Measurements from ENCODE around the gene ATRX.
"Not testable (repeated sequence)": the region's sequence is repeated elsewhere in the genome, so short reads cannot be mapped to it uniquely, and the experiment has no call there.

The ATRX gene

GRCh38 chrX:77691916-77692315 is 94.1 kb downstream of the ATRX start:
- Histone ChIP-seq H3K4me3 (ENCODE audit: insufficient read length, low read depth) (no peak overlapping the region), H3K4me1 (ENCODE audit: insufficient read depth, insufficient read length) (no peaks in the 10 kb centered on the region), H3K36me3 (ENCODE audit: insufficient read depth, insufficient read length, low read length) (peaks cover 32% of the 10 kb centered on the region), H3K9ac (ENCODE audit: insufficient read length, low read depth) (no peak overlapping the region), H3K9me3 (ENCODE audit: insufficient read depth, low read length) (no peaks in the 10 kb centered on the region), H3K27me3 (ENCODE audit: insufficient read depth, insufficient read length) (no peaks in the 10 kb centered on the region)
- DNase-seq (ENCODE audit: low read depth, low spot score): no peak
- TF ChIP-seq ZNF274 (IDR thresholded peaks at IDR 0.05; ENCODE audit: low read depth, low read length): no peak
- TF ChIP-seq SUZ12 (IDR thresholded peaks at IDR 0.05; ENCODE audit: extremely low read depth, insufficient read depth, insufficient read length): no peak
- TF ChIP-seq YY1 (IDR thresholded peaks at IDR 0.05; ENCODE audit: insufficient read depth, insufficient read length): no peak

- TF ChIP-seq SUZ12 (IDR thresholded peaks at IDR 0.05; ENCODE audit: extremely low read depth, insufficient read depth, insufficient read length) (no peak), YY1 (IDR thresholded peaks at IDR 0.05; ENCODE audit: insufficient read depth, insufficient read length) (no peak), ZNF274 (IDR thresholded peaks at IDR 0.05; ENCODE audit: low read depth, low read length) (no peak)
- Histone ChIP-seq H3K27me3 (ENCODE audit: insufficient read depth, insufficient read length) (no peaks in the 10 kb centered on the region), H3K4me3 (ENCODE audit: insufficient read length, low read depth) (no peak overlapping the region), H3K4me1 (ENCODE audit: insufficient read depth, insufficient read length) (no peaks in the 10 kb centered on the region), H3K9me3 (ENCODE audit: insufficient read depth, low read length) (no peaks in the 10 kb centered on the region), H3K9ac (ENCODE audit: insufficient read length, low read depth) (no peak overlapping the region), H3K36me3 (ENCODE audit: insufficient read depth, insufficient read length, low read length) (peaks cover 35% of the 10 kb centered on the region)
- no peak for DNase-seq (ENCODE audit: low read depth, low spot score)
These were observed 96.6 kb downstream of the ATRX start for GRCh38 chrX:77689376-77689775.

- H3K9ac ChIP-seq (ENCODE audit: insufficient read length, low read depth); DNase-seq (ENCODE audit: low read depth, low spot score); H3K27me3 ChIP-seq (ENCODE audit: insufficient read depth, insufficient read length); H3K4me3 ChIP-seq (ENCODE audit: insufficient read length, low read depth); H3K4me1 ChIP-seq (ENCODE audit: insufficient read depth, insufficient read length); H3K9me3 ChIP-seq (ENCODE audit: insufficient read depth, low read length): not testable (repeated sequence)
- H3K36me3 ChIP-seq (ENCODE audit: insufficient read depth, insufficient read length, low read length): peaks cover 35% of the 10 kb centered on the region
These were observed 100.3 kb downstream of the ATRX start for GRCh38 chrX:77685683-77686082.

GRCh38 chrX:77679144-77679543 is 106.9 kb downstream of the ATRX start:
- DNase-seq (ENCODE audit: low read depth, low spot score): no peak
- H3K36me3 ChIP-seq (ENCODE audit: insufficient read depth, insufficient read length, low read length): peaks cover 20% of the 10 kb centered on the region
- no peaks in the 10 kb centered on the region for H3K9me3 ChIP-seq (ENCODE audit: insufficient read depth, low read length)
- no peaks in the 10 kb centered on the region for H3K4me1 ChIP-seq (ENCODE audit: insufficient read depth, insufficient read length)
- H3K9ac ChIP-seq (ENCODE audit: insufficient read length, low read depth): no peak overlapping the region
- TF ChIP-seq SUZ12 (IDR thresholded peaks at IDR 0.05; ENCODE audit: extremely low read depth, insufficient read depth, insufficient read length) (no peak), ZNF274 (IDR thresholded peaks at IDR 0.05; ENCODE audit: low read depth, low read length) (no peak), YY1 (IDR thresholded peaks at IDR 0.05; ENCODE audit: insufficient read depth, insufficient read length) (no peak)
- H3K27me3 ChIP-seq (ENCODE audit: insufficient read depth, insufficient read length): no peaks in the 10 kb centered on the region
- no peak overlapping the region for H3K4me3 ChIP-seq (ENCODE audit: insufficient read length, low read depth)

GRCh38 chrX:77675986-77676385 is 110.0 kb downstream of the ATRX start:
- H3K9me3 ChIP-seq (ENCODE audit: insufficient read depth, low read length): no peaks in the 10 kb centered on the region
- no peak for DNase-seq (ENCODE audit: low read depth, low spot score)

GRCh38 chrX:77668391-77669237 is 117.4 kb downstream of the ATRX start:
- no peak overlapping the region for H3K9ac ChIP-seq (ENCODE audit: insufficient read length, low read depth)

More at GRCh38 chrX:77675986-77676385, 110.0 kb downstream of the ATRX start:
- TF ChIP-seq ZNF274 (IDR thresholded peaks at IDR 0.05; ENCODE audit: low read depth, low read length): no peak
- TF ChIP-seq SUZ12 (IDR thresholded peaks at IDR 0.05; ENCODE audit: extremely low read depth, insufficient read depth, insufficient read length): no peak
- TF ChIP-seq YY1 (IDR thresholded peaks at IDR 0.05; ENCODE audit: insufficient read depth, insufficient read length): no peak
- no peak overlapping the region for H3K9ac ChIP-seq (ENCODE audit: insufficient read length, low read depth)
- no peak overlapping the region for H3K4me3 ChIP-seq (ENCODE audit: insufficient read length, low read depth)
- H3K36me3 ChIP-seq (ENCODE audit: insufficient read depth, insufficient read length, low read length): peaks cover 5% of the 10 kb centered on the region
- H3K27me3 ChIP-seq (ENCODE audit: insufficient read depth, insufficient read length): no peaks in the 10 kb centered on the region
- no peaks in the 10 kb centered on the region for H3K4me1 ChIP-seq (ENCODE audit: insufficient read depth, insufficient read length)

GRCh38 chrX:77658886-77659285 is 127.1 kb downstream of the ATRX start:
- H3K9me3 ChIP-seq (ENCODE audit: insufficient read depth, low read length): no peaks in the 10 kb centered on the region
- DNase-seq (ENCODE audit: low read depth, low spot score): no peak
- TF ChIP-seq ZNF274 (IDR thresholded peaks at IDR 0.05; ENCODE audit: low read depth, low read length): no peak
- peaks cover 8% of the 10 kb centered on the region for H3K36me3 ChIP-seq (ENCODE audit: insufficient read depth, insufficient read length, low read length)
- no peaks in the 10 kb centered on the region for H3K4me1 ChIP-seq (ENCODE audit: insufficient read depth, insufficient read length)
- H3K4me3 ChIP-seq (ENCODE audit: insufficient read length, low read depth): no peak overlapping the region
- H3K9ac ChIP-seq (ENCODE audit: insufficient read length, low read depth): no peak overlapping the region
- H3K27me3 ChIP-seq (ENCODE audit: insufficient read depth, insufficient read length): no peaks in the 10 kb centered on the region

More at GRCh38 chrX:77668391-77669237, 117.4 kb downstream of the ATRX start:
- Histone ChIP-seq H3K9me3 (ENCODE audit: insufficient read depth, low read length) (no peaks in the 10 kb centered on the region), H3K4me3 (ENCODE audit: insufficient read length, low read depth) (no peak overlapping the region), H3K36me3 (ENCODE audit: insufficient read depth, insufficient read length, low read length) (peaks cover 8% of the 10 kb centered on the region), H3K4me1 (ENCODE audit: insufficient read depth, insufficient read length) (no peaks in the 10 kb centered on the region), H3K27me3 (ENCODE audit: insufficient read depth, insufficient read length) (no peaks in the 10 kb centered on the region)
- TF ChIP-seq ZNF274 (IDR thresholded peaks at IDR 0.05; ENCODE audit: low read depth, low read length): no peak
- no peak for TF ChIP-seq YY1 (IDR thresholded peaks at IDR 0.05; ENCODE audit: insufficient read depth, insufficient read length)
- no peak for TF ChIP-seq SUZ12 (IDR thresholded peaks at IDR 0.05; ENCODE audit: extremely low read depth, insufficient read depth, insufficient read length)
- DNase-seq (ENCODE audit: low read depth, low spot score): no peak

All from NT2/D1 (cell line).